ENCODE measurements around the gene SBF2. TPM values are rescaled to one million over a fixed set of nuclear protein-coding genes. Genes with fewer than 3 reads are reported as not detected.
A peak's percentile ranks its signal among the peaks of the same experiment; 100 is the strongest.

Gene SBF2
- total RNA-seq, 1 donor from 2014 or later: 30.7 TPM

- TF ChIP-seq CTCF (IDR thresholded peaks at IDR 0.05; ENCODE audit: partially characterized antibody, unreplicated experiment): no peak
- H3K9me3 Mint-ChIP-seq (ENCODE audit: unreplicated experiment): no peaks in the 10 kb centered on the region
- H3K27ac Mint-ChIP-seq (ENCODE audit: unreplicated experiment): no peak overlapping the region
- no peaks in the 10 kb centered on the region for H3K36me3 Mint-ChIP-seq (ENCODE audit: unreplicated experiment)
- no peak overlapping the region for H3K4me3 Mint-ChIP-seq (ENCODE audit: unreplicated experiment)
- no peaks in the 10 kb centered on the region for H3K4me1 Mint-ChIP-seq (ENCODE audit: low read depth, unreplicated experiment)
- no peak for DNase-seq
- H3K27me3 Mint-ChIP-seq (ENCODE audit: unreplicated experiment): no peaks in the 10 kb centered on the region
Measured at GRCh38 chr11:9862981-9863380, 431.0 kb downstream of the SBF2 start.

- Mint-ChIP-seq H3K27ac (ENCODE audit: unreplicated experiment) (no peak overlapping the region), H3K4me1 (ENCODE audit: low read depth, unreplicated experiment) (no peaks in the 10 kb centered on the region), H3K36me3 (ENCODE audit: unreplicated experiment) (no peaks in the 10 kb centered on the region), H3K27me3 (ENCODE audit: unreplicated experiment) (no peaks in the 10 kb centered on the region), H3K4me3 (ENCODE audit: unreplicated experiment) (no peak overlapping the region), H3K9me3 (ENCODE audit: unreplicated experiment) (no peaks in the 10 kb centered on the region)
- peak; percentile 58 for DNase-seq
- TF ChIP-seq CTCF (IDR thresholded peaks at IDR 0.05; ENCODE audit: partially characterized antibody, unreplicated experiment): peak; percentile 78
Measured at GRCh38 chr11:9861860-9862725, 431.9 kb downstream of the SBF2 start.

- Mint-ChIP-seq H3K36me3 (ENCODE audit: unreplicated experiment) (no peaks in the 10 kb centered on the region), H3K9me3 (ENCODE audit: unreplicated experiment) (no peaks in the 10 kb centered on the region), H3K27ac (ENCODE audit: unreplicated experiment) (no peak overlapping the region), H3K4me1 (ENCODE audit: low read depth, unreplicated experiment) (no peaks in the 10 kb centered on the region), H3K4me3 (ENCODE audit: unreplicated experiment) (no peak overlapping the region), H3K27me3 (ENCODE audit: unreplicated experiment) (no peaks in the 10 kb centered on the region)
- no peak for TF ChIP-seq CTCF (IDR thresholded peaks at IDR 0.05; ENCODE audit: partially characterized antibody, unreplicated experiment)
- DNase-seq: no peak
Measured at GRCh38 chr11:9859554-9860305, 434.3 kb downstream of the SBF2 start.

- Mint-ChIP-seq H3K27me3 (ENCODE audit: unreplicated experiment) (no peaks in the 10 kb centered on the region), H3K36me3 (ENCODE audit: unreplicated experiment) (no peaks in the 10 kb centered on the region), H3K4me1 (ENCODE audit: low read depth, unreplicated experiment) (no peaks in the 10 kb centered on the region), H3K9me3 (ENCODE audit: unreplicated experiment) (no peaks in the 10 kb centered on the region), H3K4me3 (ENCODE audit: unreplicated experiment) (no peak overlapping the region), H3K27ac (ENCODE audit: unreplicated experiment) (no peak overlapping the region)
- DNase-seq: no peak
- TF ChIP-seq CTCF (IDR thresholded peaks at IDR 0.05; ENCODE audit: partially characterized antibody, unreplicated experiment): no peak
Measured at GRCh38 chr11:9858822-9859221, 435.2 kb downstream of the SBF2 start.

- TF ChIP-seq CTCF (IDR thresholded peaks at IDR 0.05; ENCODE audit: partially characterized antibody, unreplicated experiment): no peak
- no peaks in the 10 kb centered on the region for H3K4me1 Mint-ChIP-seq (ENCODE audit: low read depth, unreplicated experiment)
- no peaks in the 10 kb centered on the region for H3K36me3 Mint-ChIP-seq (ENCODE audit: unreplicated experiment)
- DNase-seq: no peak
- no peaks in the 10 kb centered on the region for H3K9me3 Mint-ChIP-seq (ENCODE audit: unreplicated experiment)
- no peak overlapping the region for H3K4me3 Mint-ChIP-seq (ENCODE audit: unreplicated experiment)
- no peaks in the 10 kb centered on the region for H3K27me3 Mint-ChIP-seq (ENCODE audit: unreplicated experiment)
- H3K27ac Mint-ChIP-seq (ENCODE audit: unreplicated experiment): no peak overlapping the region
Measured at GRCh38 chr11:9858218-9858617, 435.8 kb downstream of the SBF2 start.

All from glutamatergic neuron (in vitro differentiated cells).